ENCODE data around the gene SLBP.

Gene SLBP

DNA sequence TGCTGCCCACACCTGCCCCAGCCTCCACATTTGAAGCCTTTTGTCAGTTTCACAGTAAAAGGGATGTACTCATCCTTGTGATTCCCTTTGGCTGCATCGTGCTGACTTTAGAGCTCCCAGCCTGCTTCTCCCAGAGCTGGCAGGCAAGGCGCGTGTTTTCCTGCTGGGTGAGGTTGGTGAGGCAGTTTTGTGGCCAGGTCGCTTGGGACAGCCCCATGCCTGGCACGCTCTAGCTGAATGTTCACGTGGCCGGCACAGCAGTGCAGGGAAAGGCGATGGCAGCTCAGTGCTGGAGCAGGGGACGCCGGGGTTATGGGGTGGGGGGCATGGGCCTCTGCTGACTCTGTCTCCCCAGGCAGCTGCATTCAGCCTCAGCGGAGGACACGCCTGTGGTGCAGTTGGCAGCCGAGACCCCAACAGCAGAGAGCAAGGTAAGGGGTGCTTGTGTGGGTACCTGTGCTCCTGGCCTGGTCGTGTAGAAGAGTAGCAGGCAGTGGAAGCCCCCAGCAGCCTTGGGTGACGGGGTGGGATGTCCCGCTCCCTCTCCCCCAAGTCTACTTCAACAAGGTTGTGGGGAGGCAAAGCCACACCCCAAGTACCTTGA is 18.5 kb upstream of the SLBP start:
- Histone ChIP-seq H3K27ac (no peak overlapping the region), H3K4me1 (ENCODE audit: control insufficient read depth in 1 of 2, insufficient read depth in 1 of 2, low read depth in 1 of 2, low read length in 1 of 2) (peaks cover 40 to 43% of the 10 kb centered on the region in 2 experiments), H3K36me3 (peaks cover 85% of the 10 kb centered on the region), H3K27me3 (no peaks in the 10 kb centered on the region), H3K9me3 (no peaks in the 10 kb centered on the region), H3K4me3 (ENCODE audit: low read depth in 1 of 2, low read length in 1 of 2) (no peak overlapping the region)
- TF ChIP-seq, protein P1, sequence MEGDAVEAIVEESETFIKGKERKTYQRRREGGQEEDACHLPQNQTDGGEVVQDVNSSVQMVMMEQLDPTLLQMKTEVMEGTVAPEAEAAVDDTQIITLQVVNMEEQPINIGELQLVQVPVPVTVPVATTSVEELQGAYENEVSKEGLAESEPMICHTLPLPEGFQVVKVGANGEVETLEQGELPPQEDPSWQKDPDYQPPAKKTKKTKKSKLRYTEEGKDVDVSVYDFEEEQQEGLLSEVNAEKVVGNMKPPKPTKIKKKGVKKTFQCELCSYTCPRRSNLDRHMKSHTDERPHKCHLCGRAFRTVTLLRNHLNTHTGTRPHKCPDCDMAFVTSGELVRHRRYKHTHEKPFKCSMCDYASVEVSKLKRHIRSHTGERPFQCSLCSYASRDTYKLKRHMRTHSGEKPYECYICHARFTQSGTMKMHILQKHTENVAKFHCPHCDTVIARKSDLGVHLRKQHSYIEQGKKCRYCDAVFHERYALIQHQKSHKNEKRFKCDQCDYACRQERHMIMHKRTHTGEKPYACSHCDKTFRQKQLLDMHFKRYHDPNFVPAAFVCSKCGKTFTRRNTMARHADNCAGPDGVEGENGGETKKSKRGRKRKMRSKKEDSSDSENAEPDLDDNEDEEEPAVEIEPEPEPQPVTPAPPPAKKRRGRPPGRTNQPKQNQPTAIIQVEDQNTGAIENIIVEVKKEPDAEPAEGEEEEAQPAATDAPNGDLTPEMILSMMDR (IDR thresholded peaks at IDR 0.05), result no peak

DNA sequence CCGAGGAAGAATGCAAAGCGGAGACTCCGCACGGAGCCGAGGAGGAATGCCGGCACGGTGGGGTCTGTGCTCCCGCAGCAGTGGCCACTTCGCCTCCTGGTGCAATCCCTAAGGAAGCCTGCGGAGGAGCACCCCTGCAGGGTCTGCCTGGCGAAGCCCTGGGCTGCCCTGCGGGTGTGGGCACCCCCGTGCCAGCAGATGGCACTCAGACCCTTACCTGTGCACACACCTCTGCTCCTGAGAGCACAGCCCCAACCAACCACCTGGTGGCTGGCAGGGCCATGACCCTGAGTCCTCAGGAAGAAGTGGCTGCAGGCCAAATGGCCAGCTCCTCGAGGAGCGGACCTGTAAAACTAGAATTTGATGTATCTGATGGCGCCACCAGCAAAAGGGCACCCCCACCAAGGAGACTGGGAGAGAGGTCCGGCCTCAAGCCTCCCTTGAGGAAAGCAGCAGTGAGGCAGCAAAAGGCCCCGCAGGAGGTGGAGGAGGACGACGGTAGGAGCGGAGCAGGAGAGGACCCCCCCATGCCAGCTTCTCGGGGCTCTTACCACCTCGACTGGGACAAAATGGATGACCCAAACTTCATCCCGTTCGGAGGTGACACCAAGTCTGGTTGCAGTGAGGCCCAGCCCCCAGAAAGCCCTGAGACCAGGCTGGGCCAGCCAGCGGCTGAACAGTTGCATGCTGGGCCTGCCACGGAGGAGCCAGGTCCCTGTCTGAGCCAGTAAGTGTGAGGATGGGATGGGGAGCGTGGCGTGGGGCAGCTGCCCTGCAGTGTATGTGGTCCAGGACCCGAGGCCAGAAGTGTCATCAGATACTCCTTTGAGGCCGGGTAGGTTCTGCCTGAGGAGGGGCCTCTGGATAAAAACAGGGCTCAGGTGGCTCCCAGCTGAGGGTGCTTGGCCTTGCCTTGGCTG is 16.2 kb upstream of the SLBP start:
- Histone ChIP-seq H3K4me1 (ENCODE audit: control insufficient read depth in 1 of 2, insufficient read depth in 1 of 2, low read depth in 1 of 2, low read length in 1 of 2) (peaks cover 63 to 66% of the 10 kb centered on the region in 2 experiments), H3K27ac (peak overlapping the region; percentile 98), H3K36me3 (peaks cover 66% of the 10 kb centered on the region), H3K4me3 (ENCODE audit: low read depth in 1 of 2, low read length in 1 of 2) (peak overlapping the region; percentile 57 to 82), H3K9me3 (no peaks in the 10 kb centered on the region), H3K27me3 (no peaks in the 10 kb centered on the region)
- TF ChIP-seq, protein P1 (IDR thresholded peaks at IDR 0.05), result no peak

DNA sequence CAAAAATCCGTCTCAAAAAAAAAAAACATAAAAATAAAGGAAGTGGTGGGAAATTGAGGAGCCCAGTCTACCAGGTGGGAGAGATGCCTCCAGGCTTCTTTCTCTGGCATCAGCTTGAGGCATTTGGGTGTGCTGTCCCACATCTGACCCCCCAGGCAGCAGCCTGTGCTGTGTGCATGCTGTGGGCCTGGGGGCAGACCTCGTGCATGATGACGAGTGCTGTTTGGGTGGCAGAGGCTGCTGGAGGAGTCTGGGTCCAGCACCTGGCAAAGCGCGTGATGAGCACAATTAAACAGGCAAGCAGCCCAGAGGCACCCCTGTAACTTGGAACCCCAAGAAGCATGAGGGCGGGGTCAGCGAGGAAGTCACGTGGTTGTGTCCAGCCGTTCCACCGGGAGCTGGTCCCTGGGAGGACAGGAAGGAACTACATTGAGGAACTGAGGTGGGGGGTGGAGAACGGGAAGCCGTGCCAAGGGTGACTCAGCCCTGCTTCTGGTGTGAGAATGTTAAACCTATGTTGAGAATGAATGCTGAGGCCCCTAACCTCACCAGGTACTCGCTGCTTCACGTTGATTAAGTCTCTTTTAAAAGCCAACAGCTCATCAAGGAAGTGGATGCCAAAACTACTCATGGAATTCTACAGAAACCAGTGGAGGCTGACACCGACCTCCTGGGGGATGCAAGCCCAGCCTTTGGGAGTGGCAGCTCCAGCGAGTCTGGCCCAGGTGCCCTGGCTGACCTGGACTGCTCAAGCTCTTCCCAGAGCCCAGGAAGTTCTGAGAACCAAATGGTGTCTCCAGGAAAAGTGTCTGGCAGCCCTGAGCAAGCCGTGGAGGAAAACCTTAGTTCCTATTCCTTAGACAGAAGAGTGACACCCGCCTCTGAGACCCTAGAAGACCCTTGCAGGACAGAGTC is 15.3 kb upstream of the SLBP start:
- TF ChIP-seq, protein P1 (IDR thresholded peaks at IDR 0.05), result no peak
- Histone ChIP-seq H3K27ac (peak overlapping the region; percentile 98), H3K9me3 (no peaks in the 10 kb centered on the region), H3K36me3 (peaks cover 56% of the 10 kb centered on the region), H3K4me1 (ENCODE audit: control insufficient read depth in 1 of 2, insufficient read depth in 1 of 2, low read depth in 1 of 2, low read length in 1 of 2) (peaks cover 72 to 76% of the 10 kb centered on the region in 2 experiments), H3K27me3 (no peaks in the 10 kb centered on the region), H3K4me3 (ENCODE audit: low read depth in 1 of 2, low read length in 1 of 2) (peak overlapping the region; percentile 57 to 82)

DNA sequence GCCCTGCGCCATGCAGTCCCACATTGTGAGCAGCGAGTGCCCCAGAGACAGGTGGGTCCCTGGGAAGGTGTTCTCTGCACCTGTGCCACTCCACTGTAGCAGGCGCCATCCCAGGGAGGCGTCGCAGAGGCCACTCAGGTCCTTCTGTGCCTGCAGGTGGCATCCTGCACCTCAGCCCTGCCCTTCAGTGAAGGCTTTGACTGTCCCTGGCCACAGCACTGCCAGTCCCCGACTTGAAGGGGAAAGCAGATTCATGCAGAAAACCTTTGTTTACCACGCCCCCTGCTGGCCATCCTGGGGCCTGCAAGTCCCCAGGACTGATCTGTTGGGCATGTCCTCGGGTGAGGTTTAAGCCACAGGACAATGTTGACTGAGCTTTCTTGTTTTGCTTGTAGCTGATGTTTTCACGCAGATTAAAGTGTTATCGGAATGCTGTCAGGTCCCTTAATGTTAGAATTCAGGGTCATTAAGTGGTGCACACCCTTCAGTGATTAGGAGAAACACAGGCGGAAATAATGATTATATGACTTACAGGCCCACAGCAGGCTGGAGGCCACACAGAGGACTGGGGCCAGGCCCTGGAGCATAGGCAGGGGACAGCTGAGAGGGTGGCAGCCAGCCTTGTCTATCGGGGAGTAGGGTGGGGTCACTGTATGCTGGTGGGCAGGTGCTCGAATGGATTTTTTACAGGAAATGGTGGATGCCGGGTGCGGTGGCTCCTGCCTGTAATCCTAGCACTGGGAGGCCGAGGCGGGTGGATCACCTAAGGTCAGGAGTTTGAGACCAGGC is 14.2 kb upstream of the SLBP start:
- peak overlapping the region; percentile 98 for H3K27ac ChIP-seq
- TF ChIP-seq, protein P1 (IDR thresholded peaks at IDR 0.05), result peak; percentile 99
- peaks cover 46% of the 10 kb centered on the region for H3K36me3 ChIP-seq
- no peaks in the 10 kb centered on the region for H3K9me3 ChIP-seq
- peak overlapping the region; percentile 82 to 90 for H3K4me3 ChIP-seq (ENCODE audit: low read depth in 1 of 2, low read length in 1 of 2)
- peaks cover 82 to 84% of the 10 kb centered on the region in 2 experiments for H3K4me1 ChIP-seq (ENCODE audit: control insufficient read depth in 1 of 2, insufficient read depth in 1 of 2, low read depth in 1 of 2, low read length in 1 of 2)
- no peaks in the 10 kb centered on the region for H3K27me3 ChIP-seq

All from neutrophil (primary cell).